ENCODE measurements around the gene TSPAN18. TPM values are rescaled to one million over a fixed set of nuclear protein-coding genes. Genes with fewer than 3 reads are reported as not detected.
A peak's percentile ranks its signal among the peaks of the same experiment; 100 is the strongest.

TSPAN18 gene
- total RNA-seq, 1 donor from 2014 or later = 717 TPM

GRCh38 chr11:44711787-44712608 is 14.8 kb upstream of the TSPAN18 start:
- no peak for DNase-seq (ENCODE audit: low spot score)
- peak overlapping the region; percentile 7 for H3K27ac Mint-ChIP-seq (ENCODE audit: unreplicated experiment)
- peaks cover 4% of the 10 kb centered on the region for H3K36me3 Mint-ChIP-seq (ENCODE audit: low read depth, unreplicated experiment)
- H3K9me3 Mint-ChIP-seq (ENCODE audit: unreplicated experiment) = peaks cover 4% of the 10 kb centered on the region
- H3K4me1 Mint-ChIP-seq (ENCODE audit: unreplicated experiment) = peaks cover 37% of the 10 kb centered on the region
- H3K27me3 Mint-ChIP-seq (ENCODE audit: unreplicated experiment) = peaks cover 7% of the 10 kb centered on the region
- TF ChIP-seq CTCF (IDR thresholded peaks at IDR 0.05; ENCODE audit: unreplicated experiment) = no peak
- no peak overlapping the region for H3K4me3 Mint-ChIP-seq (ENCODE audit: unreplicated experiment)

- H3K4me3 Mint-ChIP-seq (ENCODE audit: unreplicated experiment) = no peak overlapping the region
- TF ChIP-seq CTCF (IDR thresholded peaks at IDR 0.05; ENCODE audit: unreplicated experiment) = no peak
- no peak overlapping the region for H3K27ac Mint-ChIP-seq (ENCODE audit: unreplicated experiment)
- H3K4me1 Mint-ChIP-seq (ENCODE audit: unreplicated experiment) = peaks cover 37% of the 10 kb centered on the region
- peaks cover 4% of the 10 kb centered on the region for H3K9me3 Mint-ChIP-seq (ENCODE audit: unreplicated experiment)
- peaks cover 8% of the 10 kb centered on the region for H3K27me3 Mint-ChIP-seq (ENCODE audit: unreplicated experiment)
- peaks cover 4% of the 10 kb centered on the region for H3K36me3 Mint-ChIP-seq (ENCODE audit: low read depth, unreplicated experiment)
- no peak for DNase-seq (ENCODE audit: low spot score)
Observed at GRCh38 chr11:44713022-44713421, 13.7 kb upstream of the TSPAN18 start.

DNA sequence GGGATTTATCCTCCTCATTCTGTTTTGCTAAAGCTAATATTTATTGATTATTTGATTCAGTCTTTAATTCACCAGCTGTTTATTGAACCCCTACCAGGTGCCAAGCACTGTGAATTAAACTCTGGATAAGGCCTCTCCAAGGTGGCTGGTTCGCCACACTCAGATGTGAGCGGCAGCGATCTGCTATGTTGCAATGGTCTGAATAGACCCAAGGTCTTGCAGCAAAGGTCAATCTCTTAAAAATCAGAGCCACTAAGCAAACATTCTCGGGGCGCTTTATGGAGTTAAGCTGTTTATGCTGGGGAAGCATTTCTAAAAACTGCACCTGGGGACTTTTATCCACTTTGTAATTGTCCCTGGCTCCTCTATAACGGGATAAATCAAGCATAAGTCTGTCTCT is 10.5 kb upstream of the TSPAN18 start:
- no peak for DNase-seq (ENCODE audit: low spot score)
- Mint-ChIP-seq H3K4me3 (ENCODE audit: unreplicated experiment) (no peak overlapping the region), H3K27ac (ENCODE audit: unreplicated experiment) (no peak overlapping the region), H3K9me3 (ENCODE audit: unreplicated experiment) (peaks cover 4% of the 10 kb centered on the region), H3K36me3 (ENCODE audit: low read depth, unreplicated experiment) (no peaks in the 10 kb centered on the region), H3K4me1 (ENCODE audit: unreplicated experiment) (peaks cover 27% of the 10 kb centered on the region), H3K27me3 (ENCODE audit: unreplicated experiment) (peaks cover 4% of the 10 kb centered on the region)
- TF ChIP-seq CTCF (IDR thresholded peaks at IDR 0.05; ENCODE audit: unreplicated experiment) = no peak

GRCh38 chr11:44718057-44718456 is 8.7 kb upstream of the TSPAN18 start:
- Mint-ChIP-seq H3K4me3 (ENCODE audit: unreplicated experiment) (no peak overlapping the region), H3K4me1 (ENCODE audit: unreplicated experiment) (peaks cover 22% of the 10 kb centered on the region), H3K27ac (ENCODE audit: unreplicated experiment) (no peak overlapping the region), H3K9me3 (ENCODE audit: unreplicated experiment) (peaks cover 4% of the 10 kb centered on the region), H3K36me3 (ENCODE audit: low read depth, unreplicated experiment) (no peaks in the 10 kb centered on the region), H3K27me3 (ENCODE audit: unreplicated experiment) (peaks cover 8% of the 10 kb centered on the region)
- no peak for TF ChIP-seq CTCF (IDR thresholded peaks at IDR 0.05; ENCODE audit: unreplicated experiment)
- no peak for DNase-seq (ENCODE audit: low spot score)

DNA sequence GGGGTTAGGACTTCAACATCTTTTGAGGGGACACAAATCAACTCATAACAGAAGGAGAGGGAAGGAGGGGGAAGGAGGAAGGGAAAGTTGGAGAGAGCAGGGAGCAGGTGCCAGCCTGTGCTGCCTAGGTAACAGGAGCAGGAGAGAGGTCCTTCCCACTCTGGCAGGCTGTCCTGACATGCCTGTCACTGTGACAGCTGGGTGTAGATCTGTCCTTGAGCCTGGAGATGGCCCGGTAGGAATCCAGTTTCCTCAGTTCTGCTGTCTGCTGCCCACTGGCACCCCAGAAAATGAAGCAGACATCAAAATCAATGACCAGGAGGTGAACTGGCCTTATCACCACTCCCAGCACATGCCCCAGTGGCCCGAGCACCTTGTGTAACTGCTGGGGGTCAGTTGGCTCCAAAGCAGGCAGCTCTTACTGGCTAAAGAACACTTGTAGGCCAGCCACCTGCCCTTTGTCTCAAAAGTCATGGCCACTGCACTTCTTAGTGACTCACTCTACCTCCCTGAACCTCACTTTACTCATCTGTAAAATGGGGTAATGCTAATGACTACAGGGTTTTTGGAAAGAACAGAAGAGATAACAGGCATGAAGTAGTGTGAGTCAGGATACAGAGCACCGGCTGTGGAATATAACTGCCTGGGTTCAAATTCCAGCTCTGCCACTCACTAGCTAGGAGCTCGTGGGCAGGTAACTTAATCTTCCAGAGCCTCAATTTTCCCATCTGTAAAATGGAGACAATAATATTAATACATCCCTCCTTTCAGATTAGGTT is 8.0 kb upstream of the TSPAN18 start:
- TF ChIP-seq CTCF (IDR thresholded peaks at IDR 0.05; ENCODE audit: unreplicated experiment) = no peak
- H3K4me3 Mint-ChIP-seq (ENCODE audit: unreplicated experiment) = no peak overlapping the region

More for the DNA sequence above, 8.0 kb upstream of the TSPAN18 start:
- H3K27me3 Mint-ChIP-seq (ENCODE audit: unreplicated experiment) = peaks cover 8% of the 10 kb centered on the region
- peaks cover 25% of the 10 kb centered on the region for H3K4me1 Mint-ChIP-seq (ENCODE audit: unreplicated experiment)
- H3K36me3 Mint-ChIP-seq (ENCODE audit: low read depth, unreplicated experiment) = no peaks in the 10 kb centered on the region
- peaks cover 4% of the 10 kb centered on the region for H3K9me3 Mint-ChIP-seq (ENCODE audit: unreplicated experiment)
- H3K27ac Mint-ChIP-seq (ENCODE audit: unreplicated experiment) = no peak overlapping the region
- no peak for DNase-seq (ENCODE audit: low spot score)
